Upper lobe of left lung (tissue), 4 donors: ENCODE measurements around the gene SMIM43.

Experiments
- EP300 ChIP-seq, 4 donors: sonication (generic); formaldehyde crosslinking; IDR thresholded peaks; one replicate each; pipeline ENCODE4 v1.5.1; 2017; ENCODE audit warnings: antibody characterized with exemption in 4 of 4, control low read depth in 2 of 4
- POLR2A ChIP-seq, 4 donors: fragments of 450-650 bp; IDR thresholded peaks; one replicate each; pipeline ENCODE4 v1.5.1; 2016 to 2017; ENCODE audit warnings: antibody characterized with exemption in 4 of 4, mild to moderate bottlenecking in 2 of 4
- POLR2AphosphoS5 ChIP-seq, 2 donors: sonication (generic); formaldehyde crosslinking; IDR thresholded peaks; one replicate each; pipeline ENCODE4 v1.5.1; 2017; ENCODE audit warnings: antibody characterized with exemption in 2 of 2
- TF ChIP-seq, protein P1 (sequence below), 6 experiments: fragments of 450-650 bp in 4 of 6; fragments of 200-600 bp in 2 of 6; sonication (generic) in 2 of 6; IDR thresholded peaks; one replicate each; pipeline ENCODE4 v1.5.1; 2016 to 2019; ENCODE audit warnings: antibody characterized with exemption in 6 of 6

DNA sequence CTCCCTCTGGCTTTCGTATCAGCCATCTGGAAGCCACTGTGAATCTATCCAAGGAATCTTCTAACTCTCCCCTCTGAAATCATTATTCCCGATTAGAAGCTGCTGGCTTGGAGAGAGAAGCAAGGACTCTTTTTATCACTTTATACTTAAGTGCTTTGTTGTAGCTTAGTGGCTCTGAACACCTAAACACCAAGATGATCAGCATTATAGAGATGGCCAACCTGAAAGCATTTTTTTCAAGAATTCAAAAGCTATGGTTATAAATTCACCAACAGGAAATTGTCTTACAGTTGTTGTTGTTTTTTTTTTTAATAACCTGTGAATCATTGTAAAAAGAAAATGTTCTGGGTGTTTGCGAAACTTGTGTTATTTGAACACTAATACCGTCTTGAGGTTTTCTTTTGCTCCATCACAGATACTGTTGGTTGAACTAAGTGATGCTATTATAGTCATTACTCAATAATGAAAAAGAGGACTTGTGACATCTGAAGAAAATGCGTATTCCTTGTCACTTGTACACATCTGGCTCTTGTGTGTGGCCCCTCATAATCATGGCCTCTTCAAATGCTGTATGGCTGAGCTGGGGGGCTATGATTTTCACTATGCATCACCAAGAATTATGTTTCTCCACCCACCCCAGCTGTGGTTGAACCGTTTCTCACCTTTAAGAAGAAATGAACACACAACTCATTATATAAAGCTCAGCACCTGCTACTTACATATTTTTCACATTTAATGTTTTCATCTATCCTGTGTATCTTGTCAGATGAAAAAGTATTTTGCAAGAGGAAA lies 11.8 kb upstream of the SMIM43 start:
- TF ChIP-seq POLR2A (IDR thresholded peaks at IDR 0.05) (no peak), EP300 (IDR thresholded peaks at IDR 0.05) (no peak), POLR2AphosphoS5 (IDR thresholded peaks at IDR 0.05) (no peak)
- TF ChIP-seq, protein P1, sequence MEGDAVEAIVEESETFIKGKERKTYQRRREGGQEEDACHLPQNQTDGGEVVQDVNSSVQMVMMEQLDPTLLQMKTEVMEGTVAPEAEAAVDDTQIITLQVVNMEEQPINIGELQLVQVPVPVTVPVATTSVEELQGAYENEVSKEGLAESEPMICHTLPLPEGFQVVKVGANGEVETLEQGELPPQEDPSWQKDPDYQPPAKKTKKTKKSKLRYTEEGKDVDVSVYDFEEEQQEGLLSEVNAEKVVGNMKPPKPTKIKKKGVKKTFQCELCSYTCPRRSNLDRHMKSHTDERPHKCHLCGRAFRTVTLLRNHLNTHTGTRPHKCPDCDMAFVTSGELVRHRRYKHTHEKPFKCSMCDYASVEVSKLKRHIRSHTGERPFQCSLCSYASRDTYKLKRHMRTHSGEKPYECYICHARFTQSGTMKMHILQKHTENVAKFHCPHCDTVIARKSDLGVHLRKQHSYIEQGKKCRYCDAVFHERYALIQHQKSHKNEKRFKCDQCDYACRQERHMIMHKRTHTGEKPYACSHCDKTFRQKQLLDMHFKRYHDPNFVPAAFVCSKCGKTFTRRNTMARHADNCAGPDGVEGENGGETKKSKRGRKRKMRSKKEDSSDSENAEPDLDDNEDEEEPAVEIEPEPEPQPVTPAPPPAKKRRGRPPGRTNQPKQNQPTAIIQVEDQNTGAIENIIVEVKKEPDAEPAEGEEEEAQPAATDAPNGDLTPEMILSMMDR (IDR thresholded peaks at IDR 0.05) = no peak
